Adrenal gland (tissue), 12 donors: ENCODE results near the gene TXLNB. TPM values are rescaled to one million over a fixed set of nuclear protein-coding genes. Genes with fewer than 3 reads are reported as not detected.

ENCODE experiments used
- DNase-seq, 7 donors: peaks; one replicate each; pipeline ENCODE4 v3.0.0-alpha.2; 2019 to 2020
- H3K27ac ChIP-seq, 5 donors: fragments of 200-600 bp; sonication (generic) in 4 of 5; 1 replicate in 3 of 5; 2 replicates in 2 of 5; pipeline versions ENCODE4 v1.5.1 to v1.8.0; 2016 to 2020; ENCODE audit warnings: mild to moderate bottlenecking in 1 of 5
- H3K27me3 ChIP-seq: fragments of 200-600 bp; 2 replicates; pipeline ENCODE4 v1.8.0; 2021
- H3K36me3 ChIP-seq, 2 donors: fragments of 200-600 bp; replicated peaks in 1 of 2; 1 replicate in 1 of 2; 2 replicates in 1 of 2; pipeline versions ENCODE4 v1.5.1 to v1.8.0; 2018 to 2022
- H3K4me1 ChIP-seq, 2 donors: fragments of 200-600 bp; replicated peaks in 1 of 2; 1 replicate in 1 of 2; 2 replicates in 1 of 2; pipeline versions ENCODE4 v1.5.1 to v1.8.0; 2018 to 2021
- H3K4me3 ChIP-seq, 4 donors: fragments of 200-600 bp; sonication (generic) in 3 of 4; one replicate each; pipeline ENCODE4 v1.5.1; 2016 to 2018
- H3K9me3 ChIP-seq, 3 donors: fragments of 200-600 bp; sonication (generic) in 1 of 3; replicated peaks in 1 of 3; 1 replicate in 2 of 3; 2 replicates in 1 of 3; pipeline versions ENCODE4 v1.5.1 to v1.8.0; 2016 to 2021
- POLR2A ChIP-seq, 2 donors: fragments of 450-650 bp; IDR thresholded peaks; one replicate each; pipeline ENCODE4 v1.6.1; 2017; ENCODE audit warnings: antibody characterized with exemption in 2 of 2, mild to moderate bottlenecking in 2 of 2, moderate library complexity in 1 of 2
- WGBS, 4 donors: extraction: QIAGEN DNeasy Blood & Tissue Kit in 2 of 4; methylation state at CpG; one replicate each; pipeline versions ENCODE4 v1.1.5 to v1.1.7; 2013 to 2017; 5-methylcytosine and 5-hydroxymethylcytosine counted together
- intact Hi-C, 2 donors: fragments of 100-400 bp; cut with DNase I; formaldehyde crosslinking; loops; one replicate each; pipeline versions ENCODE4 v1.14.1 to v1.15.0; 2022 to 2023
- polyA plus RNA-seq, 3 donors: library from polyadenylated mRNA; stranded (reverse); fragments of 200-250 nt in 2 of 3; fragments of 350-450 nt in 1 of 3; fragmentation: Illumina TruSeq in 1 of 3; extraction: RNeasy Lipid Tissue Mini Kit (QIAGEN cat#74804) in 1 of 3; gene quantifications; one replicate each; pipeline ENCODE4 v1.2.3, GENCODE V29; 2013 to 2014
- total RNA-seq, 9 donors: library from RNA; depleted of rRNA in 4 of 9; stranded (reverse); fragments of >200 nt in 4 of 9; fragments of 120-200 nt in 1 of 9; fragmentation: NEBNext Ultra II Directional in 1 of 9; extraction: Animal tissue kit (Norgen Biotek cat#: 25700) in 1 of 9; gene quantifications; one replicate each; pipeline versions ENCODE4 v1.1.0 to v1.2.4, GENCODE V29; 2013 to 2023
- TF ChIP-seq, protein P1 (sequence below), 6 experiments: fragments of 450-650 bp in 4 of 6; fragments of 200-600 bp in 2 of 6; sonication (generic) in 1 of 6; IDR thresholded peaks; 1 replicate in 5 of 6; 2 replicates in 1 of 6; pipeline versions ENCODE4 v1.5.1 to v1.8.0; 2016 to 2021; ENCODE audit warnings: antibody characterized with exemption in 6 of 6, mild to moderate bottlenecking in 2 of 6, moderate library complexity in 1 of 6
- donor health status: healthy with polysubstance abuse.
- donor health status: Bipolar disorder and iron deficiency.
- donor health status: DM: yes; HTN: yes; CAD: no.
- donor health status: DM: no; HTN: no; CAD: no.
- donor health status: DM: no; HTN: no; CAD: no.
- donor health status: DM: yes; HTN: yes; CAD: no.

Gene TXLNB
- total and polyA plus RNA-seq, 12 donors = 0.25 to 9.5 (median 2.2) TPM

DNA sequence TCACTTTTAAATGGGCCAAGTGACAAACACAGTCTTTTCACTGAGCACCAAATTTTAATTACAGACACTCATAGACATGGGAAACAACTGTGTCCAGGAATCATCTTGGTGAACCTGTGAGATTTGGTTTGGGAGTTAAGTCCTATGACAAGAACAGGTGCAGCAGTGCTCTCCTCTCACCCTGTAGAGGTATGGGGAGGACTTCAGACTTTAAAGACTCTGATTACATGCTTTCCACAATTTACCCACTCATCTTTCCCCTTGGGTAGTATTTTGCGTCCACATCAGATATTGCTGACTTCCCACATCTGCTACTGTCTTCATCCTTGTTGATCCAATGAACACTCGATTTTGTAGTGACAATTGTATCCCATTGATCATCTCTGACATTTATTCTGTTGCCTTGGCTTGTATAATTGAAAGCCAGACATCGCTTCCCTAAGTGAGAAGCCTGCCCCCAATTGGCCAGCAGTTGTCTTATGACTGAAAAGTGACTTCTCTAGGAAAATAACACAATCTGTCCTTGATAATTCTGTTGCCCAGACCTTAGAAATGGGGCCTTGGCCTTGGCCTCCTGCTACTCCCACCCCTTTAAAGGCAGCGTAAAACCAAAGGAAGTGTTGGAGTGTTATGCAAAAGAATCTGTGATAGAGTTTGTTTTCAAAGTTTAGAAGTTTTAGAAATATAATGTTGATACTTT lies 40.0 kb downstream of the TXLNB start:
- H3K27ac ChIP-seq = no peak overlapping the region

DNA sequence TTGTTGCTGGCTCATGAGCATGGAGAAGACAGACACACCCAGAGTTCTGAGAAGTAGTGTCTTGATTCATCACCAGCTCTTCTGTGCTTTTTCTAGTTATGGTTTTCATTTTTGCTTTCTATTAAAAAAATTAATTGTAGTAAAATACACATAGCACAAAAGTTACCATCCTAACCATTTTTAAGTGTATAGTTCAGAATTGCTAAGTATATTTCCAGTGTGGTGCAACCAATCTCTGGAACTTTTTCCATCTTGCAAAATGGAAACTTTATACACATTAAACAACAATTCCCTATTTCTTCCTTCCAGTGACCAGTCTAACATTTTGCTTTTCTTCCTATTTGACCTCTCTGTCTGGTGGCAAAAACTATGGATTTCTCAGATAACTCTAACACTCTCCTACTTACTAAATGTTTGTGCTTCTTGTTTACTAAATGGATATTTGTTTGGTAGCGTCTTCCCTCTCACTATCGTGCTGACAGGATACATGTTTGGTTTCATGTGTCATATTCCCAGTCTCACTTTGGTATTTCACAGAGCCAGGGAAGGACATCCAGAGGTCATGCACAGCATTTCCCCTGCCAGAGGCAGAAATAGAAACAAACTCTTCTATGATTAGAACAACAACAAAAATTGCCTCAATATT lies 40.6 kb downstream of the TXLNB start:
- peaks cover 10 to 19% of the 10 kb centered on the region in 2 donors for H3K4me1 ChIP-seq
- no peak for DNase-seq
- intact Hi-C loops = no loop called here
- no peaks in the 10 kb centered on the region for H3K9me3 ChIP-seq
- H3K27me3 ChIP-seq = no peaks in the 10 kb centered on the region
- TF ChIP-seq POLR2A (IDR thresholded peaks at IDR 0.05) = no peak
- TF ChIP-seq, protein P1, sequence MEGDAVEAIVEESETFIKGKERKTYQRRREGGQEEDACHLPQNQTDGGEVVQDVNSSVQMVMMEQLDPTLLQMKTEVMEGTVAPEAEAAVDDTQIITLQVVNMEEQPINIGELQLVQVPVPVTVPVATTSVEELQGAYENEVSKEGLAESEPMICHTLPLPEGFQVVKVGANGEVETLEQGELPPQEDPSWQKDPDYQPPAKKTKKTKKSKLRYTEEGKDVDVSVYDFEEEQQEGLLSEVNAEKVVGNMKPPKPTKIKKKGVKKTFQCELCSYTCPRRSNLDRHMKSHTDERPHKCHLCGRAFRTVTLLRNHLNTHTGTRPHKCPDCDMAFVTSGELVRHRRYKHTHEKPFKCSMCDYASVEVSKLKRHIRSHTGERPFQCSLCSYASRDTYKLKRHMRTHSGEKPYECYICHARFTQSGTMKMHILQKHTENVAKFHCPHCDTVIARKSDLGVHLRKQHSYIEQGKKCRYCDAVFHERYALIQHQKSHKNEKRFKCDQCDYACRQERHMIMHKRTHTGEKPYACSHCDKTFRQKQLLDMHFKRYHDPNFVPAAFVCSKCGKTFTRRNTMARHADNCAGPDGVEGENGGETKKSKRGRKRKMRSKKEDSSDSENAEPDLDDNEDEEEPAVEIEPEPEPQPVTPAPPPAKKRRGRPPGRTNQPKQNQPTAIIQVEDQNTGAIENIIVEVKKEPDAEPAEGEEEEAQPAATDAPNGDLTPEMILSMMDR (IDR thresholded peaks at IDR 0.05) = no peak
- no peak overlapping the region for H3K4me3 ChIP-seq
- WGBS, 4 donors = 25 to 36% (median 29%) methylated on average over 2 of the region's 2 CpGs
- no peaks in the 10 kb centered on the region for H3K36me3 ChIP-seq
- peak overlapping the region in 1 of 5 donors; percentile 7 for H3K27ac ChIP-seq

More for the DNA sequence above, 40.0 kb downstream of the TXLNB start:
- Histone ChIP-seq H3K27me3 (no peaks in the 10 kb centered on the region), H3K4me1 (peaks cover 10 to 19% of the 10 kb centered on the region in 2 donors), H3K36me3 (no peaks in the 10 kb centered on the region), H3K4me3 (no peak overlapping the region), H3K9me3 (no peaks in the 10 kb centered on the region)
- intact Hi-C loops = no loop called here
- 51 to 60% (median 56%) methylated on average over 4 of the region's 4 CpGs for WGBS, 4 donors
- no peak for DNase-seq
- TF ChIP-seq POLR2A (IDR thresholded peaks at IDR 0.05) = no peak
- TF ChIP-seq, protein P1 (IDR thresholded peaks at IDR 0.05) = no peak

DNA sequence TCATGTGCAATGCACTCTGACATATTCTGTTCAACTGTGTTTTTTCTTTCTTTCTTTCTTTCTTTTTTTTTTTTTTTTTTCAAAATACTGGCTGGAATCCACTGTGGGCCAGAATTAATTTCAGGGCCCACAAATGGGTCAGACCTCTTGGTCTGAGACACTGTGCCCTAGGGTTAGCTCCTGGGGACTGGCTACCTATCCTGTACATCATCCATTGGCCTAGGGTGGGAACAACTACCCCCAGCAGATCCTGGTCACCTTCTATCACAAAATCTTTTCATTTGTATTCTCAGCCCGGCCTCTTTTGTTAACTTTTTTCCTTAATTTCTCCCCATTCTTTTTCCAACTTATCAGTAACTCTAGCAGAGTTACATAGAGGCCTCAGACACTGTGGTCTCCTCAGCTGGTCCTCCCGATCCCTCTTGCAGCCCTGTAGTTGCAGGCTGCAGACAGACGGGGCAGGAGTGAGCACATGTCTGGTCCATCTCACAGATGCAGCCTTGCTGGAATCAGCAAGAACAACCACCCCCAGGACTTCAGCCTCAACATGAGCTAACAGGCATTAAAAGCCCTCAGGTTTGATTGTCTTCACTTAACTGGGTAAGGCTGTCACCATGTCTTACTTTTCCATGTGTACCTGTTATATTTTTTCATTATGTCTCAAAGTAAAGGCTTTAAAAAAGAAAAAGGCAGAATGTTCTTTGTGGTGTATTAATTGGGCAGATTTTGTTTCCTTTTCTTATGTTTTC lies 41.3 kb downstream of the TXLNB start:
- Histone ChIP-seq H3K9me3 (no peaks in the 10 kb centered on the region), H3K27me3 (no peaks in the 10 kb centered on the region), H3K4me3 (no peak overlapping the region), H3K27ac (no peak overlapping the region), H3K4me1 (peaks cover 10 to 19% of the 10 kb centered on the region in 2 donors), H3K36me3 (no peaks in the 10 kb centered on the region)
- WGBS, 4 donors = 52 to 67% (median 58%) methylated on average over 3 of the region's 3 CpGs
- DNase-seq = peak; percentile 40 to 75 (median 64)
- intact Hi-C loops = no loop called here
- TF ChIP-seq, protein P1 (IDR thresholded peaks at IDR 0.05) = peak; percentile 43 to 63 (median 55)
- TF ChIP-seq POLR2A (IDR thresholded peaks at IDR 0.05) = no peak

DNA sequence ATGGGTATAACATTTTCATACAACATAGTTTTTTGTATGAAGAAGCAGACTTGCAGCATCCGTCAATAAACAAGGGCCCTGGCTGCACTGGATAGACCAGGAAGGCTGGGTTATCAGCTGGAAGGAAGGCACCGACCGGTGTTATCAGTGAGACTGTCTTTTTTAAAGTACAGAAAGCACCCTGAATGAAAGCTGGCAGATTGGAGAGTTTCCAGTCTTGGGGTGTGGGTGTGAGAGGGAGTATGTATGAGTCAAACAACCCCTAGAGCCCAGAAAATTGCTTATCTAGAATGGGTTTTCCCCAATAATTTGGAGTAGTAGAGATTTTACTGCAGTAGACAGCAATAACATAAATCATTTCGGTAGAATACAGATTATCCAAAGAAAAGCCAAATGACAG lies 42.4 kb downstream of the TXLNB start:
- no peaks in the 10 kb centered on the region for H3K27me3 ChIP-seq
- intact Hi-C loops = no loop called here
- TF ChIP-seq, protein P1 (IDR thresholded peaks at IDR 0.05) = no peak
- no peak for TF ChIP-seq POLR2A (IDR thresholded peaks at IDR 0.05)
- peaks cover 10 to 19% of the 10 kb centered on the region in 2 donors for H3K4me1 ChIP-seq
- no peak overlapping the region for H3K27ac ChIP-seq
- WGBS, 4 donors = 53 to 64% (median 61%) methylated on average over 4 of the region's 4 CpGs
- no peak for DNase-seq
- no peaks in the 10 kb centered on the region for H3K9me3 ChIP-seq
- no peak overlapping the region for H3K4me3 ChIP-seq
- H3K36me3 ChIP-seq = no peaks in the 10 kb centered on the region
